Loucy (cell line): ENCODE measurements around the gene PDE12.

ENCODE experiments used
- H2AFZ ChIP-seq: fragments of 200-600 bp; sonication (generic); 2 replicates; pipeline ENCODE4 v1.6.0; 2016; ENCODE audit warnings: antibody characterized with exemption, mild to moderate bottlenecking, low read length, moderate library complexity
- H3F3A ChIP-seq: fragments of 200-600 bp; 2 replicates; pipeline ENCODE4 v1.6.0; 2016; ENCODE audit warnings: antibody characterized with exemption, low read depth, mild to moderate bottlenecking
- H3K27me3 ChIP-seq: fragments of 200-600 bp; sonication (generic); 2 replicates; pipeline ENCODE4 v1.6.1; 2014; ENCODE audit warnings: low read length, mild to moderate bottlenecking; ENCODE audit not compliant: insufficient read depth, poor library complexity, severe bottlenecking
- H3K36me3 ChIP-seq: fragments of 200-600 bp; sonication (generic); 2 replicates; pipeline ENCODE4 v1.6.1; 2016; ENCODE audit warnings: low read length; ENCODE audit not compliant: insufficient read depth
- H3K4me1 ChIP-seq: fragments of 200-600 bp; sonication (generic); 2 replicates; pipeline ENCODE4 v1.5.1; 2014; ENCODE audit warnings: low read length, mild to moderate bottlenecking; ENCODE audit not compliant: insufficient read depth, poor library complexity, severe bottlenecking
- H3K4me2 ChIP-seq: fragments of 200-600 bp; sonication (generic); 2 replicates; pipeline ENCODE4 v1.6.0; 2014; ENCODE audit warnings: antibody characterized with exemption, low read length, low read depth, mild to moderate bottlenecking; ENCODE audit not compliant: poor library complexity, severe bottlenecking
- H3K4me3 ChIP-seq: fragments of 200-600 bp; sonication (generic); 2 replicates; pipeline ENCODE4 v1.5.1; 2014; ENCODE audit warnings: low read length, mild to moderate bottlenecking, mixed read lengths; ENCODE audit not compliant: poor library complexity, severe bottlenecking
- H3K79me2 ChIP-seq: fragments of 200-600 bp; sonication (generic); 2 replicates; pipeline ENCODE4 v1.6.1; 2014; ENCODE audit warnings: low read length; ENCODE audit not compliant: insufficient read depth
- H3K9ac ChIP-seq: fragments of 200-600 bp; sonication (generic); 2 replicates; pipeline ENCODE4 v1.6.0; 2014; ENCODE audit warnings: mild to moderate bottlenecking, low read depth, low read length, moderate library complexity; ENCODE audit not compliant: poor library complexity, severe bottlenecking
- H3K9me2 ChIP-seq: fragments of 200-600 bp; sonication (generic); replicated peaks from 2 replicates; pipeline ENCODE4 v1.6.1; 2016; ENCODE audit warnings: low read depth, low read length, mixed read lengths
- H3K9me3 ChIP-seq: fragments of 200-600 bp; sonication (generic); 2 replicates; pipeline ENCODE4 v1.6.1; 2014; ENCODE audit warnings: mild to moderate bottlenecking, antibody characterized with exemption, low read length, low read depth; ENCODE audit not compliant: insufficient read depth
- H4K20me1 ChIP-seq: fragments of 200-600 bp; sonication (generic); 2 replicates; pipeline ENCODE4 v1.6.0; 2014; ENCODE audit warnings: antibody characterized with exemption, low read length, mild to moderate bottlenecking; ENCODE audit not compliant: insufficient read depth, poor library complexity, severe bottlenecking
- CTCF ChIP-seq: fragments of 200-600 bp; sonication (generic); conservative IDR thresholded peaks from 2 replicates; pipeline ENCODE4 v1.5.1; 2014; ENCODE audit warnings: mild to moderate bottlenecking, antibody characterized with exemption, low read length
- EZH2phosphoT487 ChIP-seq: fragments of 200-600 bp; IDR thresholded peaks from 2 replicates; pipeline ENCODE4 v1.6.1; 2018; ENCODE audit warnings: antibody characterized with exemption, mild to moderate bottlenecking, moderate library complexity, borderline replicate concordance

Gene PDE12

DNA sequence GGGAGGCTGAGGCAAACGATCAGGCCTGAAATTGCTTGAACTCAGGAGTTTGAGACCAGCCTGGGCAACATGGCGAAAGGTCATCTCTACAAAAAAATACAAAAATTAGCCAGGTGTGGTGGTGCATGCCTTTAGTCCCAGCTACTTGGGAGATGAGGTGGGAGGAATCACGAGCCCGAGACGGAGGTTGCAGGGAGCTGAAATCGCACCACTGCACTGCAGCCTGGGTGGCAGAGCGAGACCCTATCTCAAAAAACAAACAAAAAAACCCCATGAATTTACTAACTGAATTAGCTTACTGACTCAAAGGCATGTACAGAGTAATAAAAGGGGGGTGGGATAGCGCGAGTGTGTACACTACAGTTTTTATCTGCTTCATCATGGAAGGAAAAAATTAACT, 21.7 kb downstream of the PDE12 start:
- Histone ChIP-seq H3K27me3 (no peaks in the 10 kb centered on the region), H3K9me3 (no peaks in the 10 kb centered on the region), H4K20me1 (peaks cover 16% of the 10 kb centered on the region), H3K79me2 (peaks cover 71% of the 10 kb centered on the region), H2AFZ (no peak overlapping the region), H3K9me2 (no peaks in the 10 kb centered on the region), H3K36me3 (peaks cover 76% of the 10 kb centered on the region), H3F3A (no peaks in the 10 kb centered on the region; the same call in 1 of the 2 replicates), H3K4me2 (peak overlapping the region; percentile 67), H3K9ac (peak overlapping the region; percentile 36), H3K4me3 (peak overlapping the region; percentile 34), H3K4me1 (peaks cover 18% of the 10 kb centered on the region)
- TF ChIP-seq EZH2phosphoT487 (no peak), CTCF (no peak)

DNA sequence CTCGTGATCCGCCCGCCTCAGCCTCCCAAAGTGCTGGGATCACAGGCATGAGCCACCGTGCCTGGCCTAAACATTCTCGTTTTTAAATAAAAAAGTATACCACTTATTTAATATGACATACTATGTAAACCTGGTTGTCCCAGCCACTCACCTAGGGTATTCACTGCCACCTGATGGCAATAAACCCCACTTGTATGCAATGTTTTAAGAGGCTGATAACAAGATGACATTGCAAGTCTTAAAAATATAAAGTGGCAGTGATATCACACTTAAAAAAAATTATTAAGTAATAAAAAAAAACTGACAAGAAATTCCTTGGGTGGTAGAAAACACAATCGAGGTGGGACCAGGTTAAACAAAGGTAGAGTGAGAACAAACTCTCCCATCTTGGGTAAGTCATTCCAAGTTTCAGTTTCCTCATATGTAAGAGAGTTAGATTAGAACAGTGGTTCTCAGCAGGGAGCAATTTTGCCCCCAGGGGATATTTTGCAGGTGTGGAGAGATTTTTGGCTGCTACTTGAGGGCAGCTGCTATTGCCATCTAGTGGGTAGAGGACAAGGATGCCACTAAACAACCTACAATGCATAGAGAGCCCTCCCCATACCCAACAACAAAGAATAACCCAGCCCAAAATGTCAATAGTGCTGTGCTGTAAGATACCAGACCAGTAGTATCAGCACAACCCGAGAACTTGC, 26.5 kb downstream of the PDE12 start:
- peaks cover 95% of the 10 kb centered on the region for H3K79me2 ChIP-seq
- H3K36me3 ChIP-seq: peaks cover 49% of the 10 kb centered on the region
- no peaks in the 10 kb centered on the region for H3K9me2 ChIP-seq

GRCh38 chr3:57583544-57583943, 27.5 kb downstream of the PDE12 start:
- Histone ChIP-seq H3K4me1 (no peaks in the 10 kb centered on the region), H4K20me1 (peaks cover 36% of the 10 kb centered on the region)

More for the DNA sequence above, 26.5 kb downstream of the PDE12 start:
- Histone ChIP-seq H3F3A (no peaks in the 10 kb centered on the region; the same call in 1 of the 2 replicates), H3K27me3 (no peaks in the 10 kb centered on the region), H3K4me1 (peaks cover 6% of the 10 kb centered on the region), H4K20me1 (peaks cover 30% of the 10 kb centered on the region), H2AFZ (no peak overlapping the region), H3K9me3 (no peaks in the 10 kb centered on the region), H3K4me3 (no peak overlapping the region), H3K9ac (no peak overlapping the region), H3K4me2 (no peak overlapping the region)
- TF ChIP-seq EZH2phosphoT487 (no peak), CTCF (peak; percentile 60)

More at GRCh38 chr3:57583544-57583943, 27.5 kb downstream of the PDE12 start:
- H3K4me3 ChIP-seq: no peak overlapping the region
- TF ChIP-seq EZH2phosphoT487: no peak
- no peak for TF ChIP-seq CTCF
- no peaks in the 10 kb centered on the region for H3K27me3 ChIP-seq
- H3K9ac ChIP-seq: no peak overlapping the region
- H3K9me2 ChIP-seq: no peaks in the 10 kb centered on the region
- no peak overlapping the region for H3K4me2 ChIP-seq
- no peak overlapping the region for H2AFZ ChIP-seq
- peaks cover 95% of the 10 kb centered on the region for H3K79me2 ChIP-seq
- H3F3A ChIP-seq: no peaks in the 10 kb centered on the region
- no peaks in the 10 kb centered on the region for H3K9me3 ChIP-seq
- H3K36me3 ChIP-seq: peaks cover 45% of the 10 kb centered on the region
